Measurements from ENCODE around the gene SH3RF2. TPM values are rescaled to one million over a fixed set of nuclear protein-coding genes. Genes with fewer than 3 reads are reported as not detected.

SH3RF2 gene
- total and polyA plus RNA-seq, 4 donors = 1.0 to 10.5 (median 4.9) TPM

GRCh38 chr5:145965804-145966203 is 29.4 kb downstream of the SH3RF2 start:
- H3K9me3 ChIP-seq (ENCODE audit: control insufficient read depth in 4 of 4, low read length in 3 of 4) = no peaks in the 10 kb centered on the region
- H3K9ac ChIP-seq (ENCODE audit: low read depth in 1 of 2, low read length in 2 of 2) = no peak overlapping the region
- H3K36me3 ChIP-seq (ENCODE audit: control insufficient read depth in 4 of 4, insufficient read depth in 3 of 4, low read depth in 1 of 4, low read length in 3 of 4) = no peaks in the 10 kb centered on the region
- peaks cover 0 to 23% (median 15%) of the 10 kb centered on the region in 4 donors for H3K4me1 ChIP-seq (ENCODE audit: control insufficient read depth in 4 of 4, insufficient read depth in 4 of 4, low read length in 3 of 4)
- no peak overlapping the region for H3K27ac ChIP-seq (ENCODE audit: low read depth in 1 of 2, low read length in 2 of 2)
- no peaks in the 10 kb centered on the region for H3K27me3 ChIP-seq (ENCODE audit: control insufficient read depth in 4 of 4, insufficient read depth in 4 of 4, low read length in 3 of 4)
- DNase-seq (ENCODE audit: low spot score) = no peak
- no peak overlapping the region for H3K4me3 ChIP-seq (ENCODE audit: low read depth in 1 of 3, low read length in 3 of 3)
- 40% methylated on average over 4 of the region's 4 CpGs for WGBS
- TF ChIP-seq HNF4A (conservative IDR thresholded peaks at IDR 0.05) (peak in 1 of 2 donors; percentile 14), RXRA (IDR thresholded peaks at IDR 0.05) (peak in 1 of 2 donors; percentile 26), EGR1 (IDR thresholded peaks at IDR 0.05; ENCODE audit: low read depth in 2 of 2) (no peak), JUND (IDR thresholded peaks at IDR 0.05) (peak in 1 of 2 donors; percentile 24)

- WGBS = 92% methylated on average over 2 of the region's 2 CpGs
- Histone ChIP-seq H3K4me3 (ENCODE audit: low read depth in 1 of 3, low read length in 3 of 3) (no peak overlapping the region), H3K27me3 (ENCODE audit: control insufficient read depth in 4 of 4, insufficient read depth in 4 of 4, low read length in 3 of 4) (no peaks in the 10 kb centered on the region), H3K36me3 (ENCODE audit: control insufficient read depth in 4 of 4, insufficient read depth in 3 of 4, low read depth in 1 of 4, low read length in 3 of 4) (no peaks in the 10 kb centered on the region), H3K9me3 (ENCODE audit: control insufficient read depth in 4 of 4, low read length in 3 of 4) (no peaks in the 10 kb centered on the region), H3K27ac (ENCODE audit: low read depth in 1 of 2, low read length in 2 of 2) (no peak overlapping the region), H3K9ac (ENCODE audit: low read depth in 1 of 2, low read length in 2 of 2) (no peak overlapping the region), H3K4me1 (ENCODE audit: control insufficient read depth in 4 of 4, insufficient read depth in 4 of 4, low read length in 3 of 4) (peaks cover 0 to 21% (median 15%) of the 10 kb centered on the region in 4 donors)
- no peak for DNase-seq (ENCODE audit: low spot score)
- TF ChIP-seq ATF3 (IDR thresholded peaks at IDR 0.05) (no peak), RXRA (IDR thresholded peaks at IDR 0.05) (no peak), NR2F2 (IDR thresholded peaks at IDR 0.05) (no peak), RAD21 (IDR thresholded peaks at IDR 0.05) (no peak), SP1 (IDR thresholded peaks at IDR 0.05) (no peak), TAF1 (conservative IDR thresholded peaks at IDR 0.05) (no peak), REST (IDR thresholded peaks at IDR 0.05) (no peak), CTCF (IDR thresholded peaks at IDR 0.05; ENCODE audit: low read depth, low read length, missing input control) (no peak), FOXA1 (IDR thresholded peaks at IDR 0.05) (no peak), JUND (IDR thresholded peaks at IDR 0.05) (no peak), MAX (IDR thresholded peaks at IDR 0.05) (no peak), ZBTB33 (IDR thresholded peaks at IDR 0.05) (no peak), YY1 (IDR thresholded peaks at IDR 0.05) (no peak), HNF4A (conservative IDR thresholded peaks at IDR 0.05) (no peak), FOXA2 (IDR thresholded peaks at IDR 0.05) (no peak), HNF4G (IDR thresholded peaks at IDR 0.05) (no peak), GABPA (IDR thresholded peaks at IDR 0.05 in 1 of 2, conservative IDR thresholded peaks at IDR 0.05 in 1 of 2) (no peak), EGR1 (IDR thresholded peaks at IDR 0.05; ENCODE audit: low read depth in 2 of 2) (no peak)
Observed at GRCh38 chr5:145967296-145967695, 30.9 kb downstream of the SH3RF2 start.

Data from liver (tissue), 9 donors.